ENCODE results near the gene PRR4.

DNA sequence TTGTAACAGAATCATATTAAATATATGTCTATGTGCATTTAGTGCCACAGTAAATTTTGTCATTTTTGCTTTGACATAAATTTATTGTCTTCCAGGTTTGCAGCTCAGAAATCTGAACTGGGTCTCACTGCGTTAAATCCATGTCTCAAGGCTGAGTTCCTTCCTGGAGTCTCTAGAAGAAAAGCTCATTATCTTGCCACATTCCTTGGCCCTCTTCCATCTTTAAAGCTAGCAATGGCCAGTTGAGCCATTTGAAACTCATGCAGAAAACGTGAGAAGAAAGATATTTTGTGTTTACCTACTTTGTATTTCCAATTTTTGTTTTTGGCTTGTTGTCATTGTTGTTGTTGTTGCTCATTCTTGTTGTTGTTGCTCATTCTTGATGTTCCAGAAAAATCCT is 24.1 kb upstream of the PRR4 start:
- TF ChIP-seq POLR2A (IDR thresholded peaks at IDR 0.05; ENCODE audit: low read depth, low read length), result no peak
- TF ChIP-seq POLR2AphosphoS5 (IDR thresholded peaks at IDR 0.05; ENCODE audit: low read depth, low read length), result no peak
